PC-9 (cell line): ENCODE data around the gene ACBD4.
A peak's percentile ranks its signal among the peaks of the same experiment; 100 is the strongest.

Source experiments
- EZH2 ChIP-seq: fragments of 200-600 bp; sonication (generic); IDR thresholded peaks from 2 replicates; pipeline ENCODE4 v1.8.0; 2017; ENCODE audit warnings: antibody characterized with exemption, low read depth
- TF ChIP-seq, protein P1 (sequence below): fragments of 200-600 bp; sonication (generic); conservative IDR thresholded peaks from 2 replicates; pipeline ENCODE4 v1.6.1; 2017; ENCODE audit warnings: mixed run types, antibody characterized with exemption, mild to moderate bottlenecking, moderate library complexity

DNA sequence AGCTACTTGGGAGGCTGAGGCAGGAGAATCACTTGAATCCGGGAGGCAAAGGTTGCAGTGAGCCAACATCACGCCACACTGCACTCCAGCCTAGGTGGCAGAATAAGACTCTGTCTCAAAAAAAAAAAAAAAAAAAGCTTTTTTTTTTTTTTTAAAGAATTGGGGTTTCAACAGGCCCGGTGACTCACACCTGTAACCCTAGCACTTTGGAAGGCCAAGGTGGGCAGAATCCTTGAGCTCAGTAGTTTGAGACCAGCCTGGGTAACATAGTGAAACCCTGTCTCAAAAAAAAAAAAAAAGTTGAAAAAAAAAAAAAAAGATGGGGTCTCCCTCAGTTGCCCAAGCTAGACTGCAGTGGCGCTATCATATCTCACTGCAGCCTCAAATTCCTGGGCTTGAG lies 19.5 kb downstream of the ACBD4 start:
- TF ChIP-seq, protein P1, sequence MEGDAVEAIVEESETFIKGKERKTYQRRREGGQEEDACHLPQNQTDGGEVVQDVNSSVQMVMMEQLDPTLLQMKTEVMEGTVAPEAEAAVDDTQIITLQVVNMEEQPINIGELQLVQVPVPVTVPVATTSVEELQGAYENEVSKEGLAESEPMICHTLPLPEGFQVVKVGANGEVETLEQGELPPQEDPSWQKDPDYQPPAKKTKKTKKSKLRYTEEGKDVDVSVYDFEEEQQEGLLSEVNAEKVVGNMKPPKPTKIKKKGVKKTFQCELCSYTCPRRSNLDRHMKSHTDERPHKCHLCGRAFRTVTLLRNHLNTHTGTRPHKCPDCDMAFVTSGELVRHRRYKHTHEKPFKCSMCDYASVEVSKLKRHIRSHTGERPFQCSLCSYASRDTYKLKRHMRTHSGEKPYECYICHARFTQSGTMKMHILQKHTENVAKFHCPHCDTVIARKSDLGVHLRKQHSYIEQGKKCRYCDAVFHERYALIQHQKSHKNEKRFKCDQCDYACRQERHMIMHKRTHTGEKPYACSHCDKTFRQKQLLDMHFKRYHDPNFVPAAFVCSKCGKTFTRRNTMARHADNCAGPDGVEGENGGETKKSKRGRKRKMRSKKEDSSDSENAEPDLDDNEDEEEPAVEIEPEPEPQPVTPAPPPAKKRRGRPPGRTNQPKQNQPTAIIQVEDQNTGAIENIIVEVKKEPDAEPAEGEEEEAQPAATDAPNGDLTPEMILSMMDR = 0 out of 2 replicates have a peak, but pooled peaks have one; percentile 21
- TF ChIP-seq EZH2 = no peak
